A673 (cell line): Measurements from ENCODE around the gene ACACA.

ENCODE experiments used
- EZH2 ChIP-seq: fragments of 200-600 bp; sonication (generic); IDR thresholded peaks from 2 replicates; pipeline ENCODE4 v1.6.1; 2017; ENCODE audit warnings: borderline replicate concordance, low read depth, mild to moderate bottlenecking, mixed read lengths, antibody characterized with exemption, low read length; ENCODE audit not compliant: poor library complexity, severe bottlenecking
- TF ChIP-seq, protein P1 (sequence below): fragments of 300-800, 200-600 bp; sonication (generic); conservative IDR thresholded peaks from 2 replicates; pipeline ENCODE4 v1.5.1; 2017; ENCODE audit warnings: low read depth, mild to moderate bottlenecking, antibody characterized with exemption, low read length, moderate library complexity, mixed read lengths

GRCh38 chr17:37123941-37124820 lies 282.5 kb downstream of the ACACA start:
- TF ChIP-seq, protein P1, sequence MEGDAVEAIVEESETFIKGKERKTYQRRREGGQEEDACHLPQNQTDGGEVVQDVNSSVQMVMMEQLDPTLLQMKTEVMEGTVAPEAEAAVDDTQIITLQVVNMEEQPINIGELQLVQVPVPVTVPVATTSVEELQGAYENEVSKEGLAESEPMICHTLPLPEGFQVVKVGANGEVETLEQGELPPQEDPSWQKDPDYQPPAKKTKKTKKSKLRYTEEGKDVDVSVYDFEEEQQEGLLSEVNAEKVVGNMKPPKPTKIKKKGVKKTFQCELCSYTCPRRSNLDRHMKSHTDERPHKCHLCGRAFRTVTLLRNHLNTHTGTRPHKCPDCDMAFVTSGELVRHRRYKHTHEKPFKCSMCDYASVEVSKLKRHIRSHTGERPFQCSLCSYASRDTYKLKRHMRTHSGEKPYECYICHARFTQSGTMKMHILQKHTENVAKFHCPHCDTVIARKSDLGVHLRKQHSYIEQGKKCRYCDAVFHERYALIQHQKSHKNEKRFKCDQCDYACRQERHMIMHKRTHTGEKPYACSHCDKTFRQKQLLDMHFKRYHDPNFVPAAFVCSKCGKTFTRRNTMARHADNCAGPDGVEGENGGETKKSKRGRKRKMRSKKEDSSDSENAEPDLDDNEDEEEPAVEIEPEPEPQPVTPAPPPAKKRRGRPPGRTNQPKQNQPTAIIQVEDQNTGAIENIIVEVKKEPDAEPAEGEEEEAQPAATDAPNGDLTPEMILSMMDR: no peak
- TF ChIP-seq EZH2: no peak
